Measurements from ENCODE around the gene CDK14. TPM values are rescaled to one million over a fixed set of nuclear protein-coding genes. Genes with fewer than 3 reads are reported as not detected.

The CDK14 gene
- polyA plus RNA-seq, 1 donor from 2014 or later: 25.1 TPM

DNA sequence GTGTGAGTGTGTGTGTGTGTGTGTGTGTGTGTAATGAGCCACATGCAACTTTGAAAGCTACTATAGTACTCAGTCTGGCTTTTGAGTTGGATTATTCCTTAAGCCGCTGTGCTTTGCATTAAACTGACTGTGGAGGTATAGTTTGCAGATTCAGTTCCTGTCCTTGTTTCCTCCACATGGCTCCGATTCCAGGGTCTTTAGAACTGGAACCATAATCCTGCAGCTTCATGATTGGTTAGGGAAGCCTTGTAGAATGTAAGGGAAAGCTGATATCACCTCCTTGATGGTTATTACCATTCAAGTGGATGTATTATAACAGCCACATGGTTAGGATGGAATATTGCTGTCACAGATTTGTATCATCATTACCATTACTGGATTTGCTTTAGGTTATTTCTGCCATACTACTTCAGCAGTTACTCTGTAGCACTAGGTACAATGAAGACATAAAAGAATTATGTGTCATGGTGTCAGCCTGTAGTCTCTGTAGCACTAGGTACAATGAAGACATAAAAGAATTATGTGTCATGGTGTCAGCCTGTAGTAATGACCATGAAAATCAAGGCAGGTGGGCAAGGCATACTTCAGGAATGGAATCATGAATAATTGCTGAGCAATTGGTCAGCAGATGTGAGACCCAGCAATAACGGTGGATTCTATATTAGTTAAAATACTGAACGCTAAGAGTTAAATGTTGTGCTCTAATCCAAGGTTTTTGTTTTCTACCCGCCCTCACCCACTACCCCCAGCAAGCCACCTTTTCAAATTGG lies 393.1 kb downstream of the CDK14 start:
- peak overlapping the region; percentile 25 for H3K9ac ChIP-seq (ENCODE audit: low read length)
- H3K4me2 ChIP-seq (ENCODE audit: low read length): no peak overlapping the region
- no peaks in the 10 kb centered on the region for H3K9me2 ChIP-seq (ENCODE audit: insufficient read depth, low read length)
- TF ChIP-seq TAF1 (IDR thresholded peaks at IDR 0.05; ENCODE audit: low read depth) (no peak), SMC3 (conservative IDR thresholded peaks at IDR 0.05; ENCODE audit: poor library complexity) (no peak), REST (IDR thresholded peaks at IDR 0.05; ENCODE audit: borderline replicate concordance) (no peak)
- no peak overlapping the region for H2AFZ ChIP-seq (ENCODE audit: low read depth, low read length)
- no peaks in the 10 kb centered on the region for H4K20me1 ChIP-seq (ENCODE audit: insufficient read depth)
- peak overlapping the region; percentile 10 for H3K4me3 ChIP-seq (ENCODE audit: low read length)
- no peaks in the 10 kb centered on the region for H3F3A ChIP-seq (ENCODE audit: insufficient read depth, low read length, poor library complexity, severe bottlenecking)
- H3K36me3 ChIP-seq (ENCODE audit: insufficient read depth, low read length): no peaks in the 10 kb centered on the region
- H3K9me3 ChIP-seq (ENCODE audit: low read length): no peaks in the 10 kb centered on the region
- no peaks in the 10 kb centered on the region for H3K79me2 ChIP-seq (replicated peaks; ENCODE audit: insufficient read depth, low read length)
- H3K27me3 ChIP-seq (ENCODE audit: insufficient read depth, low read depth, low read length): no peaks in the 10 kb centered on the region
- H3K27ac ChIP-seq (ENCODE audit: low read length): peak overlapping the region; percentile 62

DNA sequence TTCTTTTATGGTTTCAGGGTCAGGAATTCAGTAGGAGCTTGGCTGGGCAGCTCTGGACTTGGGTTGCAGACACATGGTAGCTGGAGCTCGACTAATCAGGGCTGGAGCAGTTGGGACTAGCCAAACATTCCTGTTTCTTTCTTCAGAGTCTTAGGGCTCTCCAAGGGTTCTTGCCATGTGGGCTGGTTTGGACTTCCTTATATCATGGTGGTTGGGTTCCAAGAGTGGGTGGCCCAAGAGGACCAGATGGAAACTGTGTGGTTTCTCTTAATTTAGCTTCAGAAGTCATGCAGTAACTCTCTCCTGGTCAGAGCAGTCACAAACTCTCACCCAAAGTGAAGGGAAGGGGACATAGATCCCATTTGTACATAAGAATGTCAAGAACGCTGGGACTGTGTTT lies 398.0 kb downstream of the CDK14 start:
- H3K4me2 ChIP-seq (ENCODE audit: low read length): no peak overlapping the region
- no peak overlapping the region for H2AFZ ChIP-seq (ENCODE audit: low read depth, low read length)
- H3K4me3 ChIP-seq (ENCODE audit: low read length): no peak overlapping the region
- H3K36me3 ChIP-seq (ENCODE audit: insufficient read depth, low read length): no peaks in the 10 kb centered on the region
- no peaks in the 10 kb centered on the region for H3K9me3 ChIP-seq (ENCODE audit: low read length)
- no peak overlapping the region for H3K9ac ChIP-seq (ENCODE audit: low read length)
- no peaks in the 10 kb centered on the region for H3K79me2 ChIP-seq (replicated peaks; ENCODE audit: insufficient read depth, low read length)
- no peaks in the 10 kb centered on the region for H3K27me3 ChIP-seq (ENCODE audit: insufficient read depth, low read depth, low read length)
- H3K9me2 ChIP-seq (ENCODE audit: insufficient read depth, low read length): no peaks in the 10 kb centered on the region
- no peaks in the 10 kb centered on the region for H4K20me1 ChIP-seq (ENCODE audit: insufficient read depth)
- TF ChIP-seq POLR2AphosphoS5 (IDR thresholded peaks at IDR 0.05) (no peak), EP300 (conservative IDR thresholded peaks at IDR 0.05; ENCODE audit: poor library complexity, severe bottlenecking) (no peak), SMC3 (conservative IDR thresholded peaks at IDR 0.05; ENCODE audit: poor library complexity) (no peak)
- no peak overlapping the region for H3K27ac ChIP-seq (ENCODE audit: low read length)
- H3F3A ChIP-seq (ENCODE audit: insufficient read depth, low read length, poor library complexity, severe bottlenecking): no peaks in the 10 kb centered on the region

GRCh38 chr7:90994601-90995000 lies 398.5 kb downstream of the CDK14 start:
- H3K27me3 ChIP-seq (ENCODE audit: insufficient read depth, low read depth, low read length): no peaks in the 10 kb centered on the region
- no peaks in the 10 kb centered on the region for H3K36me3 ChIP-seq (ENCODE audit: insufficient read depth, low read length)
- no peaks in the 10 kb centered on the region for H3K9me3 ChIP-seq (ENCODE audit: low read length)
- no peak for TF ChIP-seq SMC3 (conservative IDR thresholded peaks at IDR 0.05; ENCODE audit: poor library complexity)
- no peak for TF ChIP-seq TAF1 (IDR thresholded peaks at IDR 0.05; ENCODE audit: low read depth)
- H2AFZ ChIP-seq (ENCODE audit: low read depth, low read length): no peak overlapping the region
- H3K9ac ChIP-seq (ENCODE audit: low read length): no peak overlapping the region
- no peaks in the 10 kb centered on the region for H4K20me1 ChIP-seq (ENCODE audit: insufficient read depth)
- H3K79me2 ChIP-seq (replicated peaks; ENCODE audit: insufficient read depth, low read length): no peaks in the 10 kb centered on the region
- no peak overlapping the region for H3K4me2 ChIP-seq (ENCODE audit: low read length)
- H3F3A ChIP-seq (ENCODE audit: insufficient read depth, low read length, poor library complexity, severe bottlenecking): no peaks in the 10 kb centered on the region
- no peak overlapping the region for H3K4me3 ChIP-seq (ENCODE audit: low read length)
- no peaks in the 10 kb centered on the region for H3K9me2 ChIP-seq (ENCODE audit: insufficient read depth, low read length)
- no peak overlapping the region for H3K27ac ChIP-seq (ENCODE audit: low read length)

DNA sequence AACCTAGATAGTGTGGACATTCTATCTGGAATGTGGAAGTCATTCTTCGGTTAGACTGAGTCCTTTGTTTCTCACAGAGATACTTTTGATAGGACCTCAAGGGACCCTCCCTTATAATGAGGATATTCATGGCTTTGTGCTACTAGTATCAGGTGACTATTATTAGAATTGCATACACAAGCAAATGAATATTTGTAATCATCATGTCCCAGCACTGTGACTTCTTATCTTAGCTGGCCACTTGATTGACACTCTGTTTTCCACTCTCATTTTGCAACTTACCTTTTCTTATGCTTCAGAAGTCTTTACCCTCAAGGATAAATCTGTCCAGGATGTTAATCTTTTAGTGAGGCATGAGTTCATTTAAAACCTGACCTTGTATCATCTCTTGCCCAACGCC lies 399.9 kb downstream of the CDK14 start:
- Histone ChIP-seq H3K9ac (ENCODE audit: low read length) (no peak overlapping the region), H3K4me2 (ENCODE audit: low read length) (no peak overlapping the region), H3K9me2 (ENCODE audit: insufficient read depth, low read length) (no peaks in the 10 kb centered on the region), H3K79me2 (replicated peaks; ENCODE audit: insufficient read depth, low read length) (no peaks in the 10 kb centered on the region), H3K9me3 (ENCODE audit: low read length) (no peaks in the 10 kb centered on the region), H3K27me3 (ENCODE audit: insufficient read depth, low read depth, low read length) (no peaks in the 10 kb centered on the region), H3F3A (ENCODE audit: insufficient read depth, low read length, poor library complexity, severe bottlenecking) (no peaks in the 10 kb centered on the region), H3K36me3 (ENCODE audit: insufficient read depth, low read length) (no peaks in the 10 kb centered on the region), H3K4me3 (ENCODE audit: low read length) (no peak overlapping the region), H2AFZ (ENCODE audit: low read depth, low read length) (no peak overlapping the region), H3K27ac (ENCODE audit: low read length) (no peak overlapping the region), H4K20me1 (ENCODE audit: insufficient read depth) (no peaks in the 10 kb centered on the region)
- TF ChIP-seq SMC3 (conservative IDR thresholded peaks at IDR 0.05; ENCODE audit: poor library complexity): no peak
- no peak for TF ChIP-seq EZH2 (IDR thresholded peaks at IDR 0.05; ENCODE audit: borderline replicate concordance, insufficient read depth, low read length, poor library complexity, severe bottlenecking)
- no peak for TF ChIP-seq EP300 (conservative IDR thresholded peaks at IDR 0.05; ENCODE audit: poor library complexity, severe bottlenecking)
- no peak for TF ChIP-seq TAF1 (IDR thresholded peaks at IDR 0.05; ENCODE audit: low read depth)
- no peak for TF ChIP-seq REST (IDR thresholded peaks at IDR 0.05; ENCODE audit: borderline replicate concordance)
- no peak for TF ChIP-seq POLR2AphosphoS5 (IDR thresholded peaks at IDR 0.05)
- TF ChIP-seq CTCF (IDR thresholded peaks at IDR 0.05; ENCODE audit: poor library complexity, severe bottlenecking): no peak
